ENCODE data around the gene KCNK4. TPM values are rescaled to one million over a fixed set of nuclear protein-coding genes. Genes with fewer than 3 reads are reported as not detected.
"Not testable (repeated sequence)": the region's sequence is repeated elsewhere in the genome, so short reads cannot be mapped to it uniquely, and the experiment has no call there.

The KCNK4 gene
- total RNA-seq, 1 experiment from 2014 or later: 0.10 TPM

- no peak for DNase-seq (ENCODE audit: extremely low read depth, low read depth)
These were observed 28.0 kb downstream of the KCNK4 start for GRCh38 chr11:64318766-64319761.

GRCh38 chr11:64320556-64320955 lies 29.5 kb downstream of the KCNK4 start:
- no peak for DNase-seq (ENCODE audit: extremely low read depth, low read depth)

GRCh38 chr11:64321026-64321425 lies 29.9 kb downstream of the KCNK4 start:
- DNase-seq (ENCODE audit: extremely low read depth, low read depth): no peak

- DNase-seq (ENCODE audit: extremely low read depth, low read depth): no peak
These were observed 30.4 kb downstream of the KCNK4 start for GRCh38 chr11:64321533-64321932.

GRCh38 chr11:64322925-64323260 lies 31.8 kb downstream of the KCNK4 start:
- DNase-seq (ENCODE audit: extremely low read depth, low read depth): no peak

- DNase-seq (ENCODE audit: extremely low read depth, low read depth): no peak
These were observed 32.3 kb downstream of the KCNK4 start for GRCh38 chr11:64323373-64323772.

GRCh38 chr11:64323984-64324383 lies 32.9 kb downstream of the KCNK4 start:
- DNase-seq (ENCODE audit: extremely low read depth, low read depth): not testable (repeated sequence)

GRCh38 chr11:64324692-64325469 lies 33.8 kb downstream of the KCNK4 start:
- DNase-seq (ENCODE audit: extremely low read depth, low read depth): no peak

- no peak for DNase-seq (ENCODE audit: extremely low read depth, low read depth)
These were observed 36.3 kb downstream of the KCNK4 start for GRCh38 chr11:64327375-64327774.

GRCh38 chr11:64327993-64328392 lies 36.9 kb downstream of the KCNK4 start:
- DNase-seq (ENCODE audit: extremely low read depth, low read depth): no peak

- DNase-seq (ENCODE audit: extremely low read depth, low read depth): no peak
These were observed 39.8 kb downstream of the KCNK4 start for GRCh38 chr11:64330888-64331287.

GRCh38 chr11:64331569-64332371 lies 40.7 kb downstream of the KCNK4 start:
- DNase-seq (ENCODE audit: extremely low read depth, low read depth): peak; percentile 83

- no peak for DNase-seq (ENCODE audit: extremely low read depth, low read depth)
These were observed 42.5 kb downstream of the KCNK4 start for GRCh38 chr11:64333556-64333955.

- DNase-seq (ENCODE audit: extremely low read depth, low read depth): peak; percentile 79
These were observed 43.9 kb downstream of the KCNK4 start for GRCh38 chr11:64334764-64335735.

- DNase-seq (ENCODE audit: extremely low read depth, low read depth): no peak
These were observed 46.6 kb downstream of the KCNK4 start for GRCh38 chr11:64337538-64338249.

- no peak for DNase-seq (ENCODE audit: extremely low read depth, low read depth)
These were observed 47.6 kb downstream of the KCNK4 start for GRCh38 chr11:64338716-64339115.

- no peak for DNase-seq (ENCODE audit: extremely low read depth, low read depth)
These were observed 48.2 kb downstream of the KCNK4 start for GRCh38 chr11:64339286-64339685.

- DNase-seq (ENCODE audit: extremely low read depth, low read depth): no peak
These were observed 48.8 kb downstream of the KCNK4 start, which contains the start of gene CCDC88B for GRCh38 chr11:64339754-64340408. Gene CCDC88B, plus strand, starts transcription at chr11:64340204. Its CDS starts 63 bp downstream, at chr11:64340267.
